Measurements from ENCODE around the gene LARGE1. TPM values are rescaled to one million over a fixed set of nuclear protein-coding genes. Genes with fewer than 3 reads are reported as not detected.

The LARGE1 gene
- total RNA-seq, 1 donor from 2014 or later = 195 TPM

GRCh38 chr22:33917744-33918406 is 2.4 kb downstream of the LARGE1 start:
- TF ChIP-seq, protein P1, sequence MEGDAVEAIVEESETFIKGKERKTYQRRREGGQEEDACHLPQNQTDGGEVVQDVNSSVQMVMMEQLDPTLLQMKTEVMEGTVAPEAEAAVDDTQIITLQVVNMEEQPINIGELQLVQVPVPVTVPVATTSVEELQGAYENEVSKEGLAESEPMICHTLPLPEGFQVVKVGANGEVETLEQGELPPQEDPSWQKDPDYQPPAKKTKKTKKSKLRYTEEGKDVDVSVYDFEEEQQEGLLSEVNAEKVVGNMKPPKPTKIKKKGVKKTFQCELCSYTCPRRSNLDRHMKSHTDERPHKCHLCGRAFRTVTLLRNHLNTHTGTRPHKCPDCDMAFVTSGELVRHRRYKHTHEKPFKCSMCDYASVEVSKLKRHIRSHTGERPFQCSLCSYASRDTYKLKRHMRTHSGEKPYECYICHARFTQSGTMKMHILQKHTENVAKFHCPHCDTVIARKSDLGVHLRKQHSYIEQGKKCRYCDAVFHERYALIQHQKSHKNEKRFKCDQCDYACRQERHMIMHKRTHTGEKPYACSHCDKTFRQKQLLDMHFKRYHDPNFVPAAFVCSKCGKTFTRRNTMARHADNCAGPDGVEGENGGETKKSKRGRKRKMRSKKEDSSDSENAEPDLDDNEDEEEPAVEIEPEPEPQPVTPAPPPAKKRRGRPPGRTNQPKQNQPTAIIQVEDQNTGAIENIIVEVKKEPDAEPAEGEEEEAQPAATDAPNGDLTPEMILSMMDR (IDR thresholded peaks at IDR 0.05; ENCODE audit: unreplicated experiment) = no peak
- Mint-ChIP-seq H3K4me1 (ENCODE audit: low read depth) (peaks cover 47% of the 10 kb centered on the region), H3K27me3 (no peaks in the 10 kb centered on the region), H3K9me3 (ENCODE audit: low read depth) (no peaks in the 10 kb centered on the region), H3K36me3 (ENCODE audit: insufficient read depth) (peaks cover 9% of the 10 kb centered on the region), H3K4me3 (ENCODE audit: low read depth) (peak overlapping the region; percentile 98), H3K27ac (no peak overlapping the region)
- DNase-seq (ENCODE audit: low spot score, unreplicated experiment) = no peak

DNA sequence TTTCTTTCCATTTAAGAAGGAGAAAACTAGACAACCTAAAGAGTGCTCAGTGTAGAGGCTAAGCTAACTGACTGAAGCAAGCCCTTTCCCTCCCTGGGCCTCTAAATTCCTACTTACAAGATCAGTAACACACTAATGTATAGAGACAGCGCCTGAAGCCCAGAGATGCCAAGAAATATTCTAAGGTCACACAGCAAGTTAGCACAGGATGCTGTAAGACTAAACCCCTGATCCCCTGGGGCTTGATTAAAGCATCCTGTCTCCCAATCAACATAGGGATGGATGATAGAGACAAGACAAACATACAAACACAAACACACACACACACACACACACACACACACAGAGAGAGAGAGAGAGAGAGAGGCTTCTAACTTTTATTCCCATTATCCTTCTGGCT is 5.6 kb downstream of the LARGE1 start:
- DNase-seq (ENCODE audit: low spot score, unreplicated experiment) = no peak
- Mint-ChIP-seq H3K27ac (no peak overlapping the region), H3K4me3 (ENCODE audit: low read depth) (peak overlapping the region; percentile 32), H3K9me3 (ENCODE audit: low read depth) (no peaks in the 10 kb centered on the region), H3K27me3 (no peaks in the 10 kb centered on the region), H3K4me1 (ENCODE audit: low read depth) (peaks cover 54% of the 10 kb centered on the region), H3K36me3 (ENCODE audit: insufficient read depth) (peaks cover 24% of the 10 kb centered on the region)
- TF ChIP-seq, protein P1 (IDR thresholded peaks at IDR 0.05; ENCODE audit: unreplicated experiment) = no peak

- no peak overlapping the region for H3K27ac Mint-ChIP-seq
- H3K4me1 Mint-ChIP-seq (ENCODE audit: low read depth) = peaks cover 54% of the 10 kb centered on the region
- DNase-seq (ENCODE audit: low spot score, unreplicated experiment) = no peak
- H3K27me3 Mint-ChIP-seq = no peaks in the 10 kb centered on the region
- H3K4me3 Mint-ChIP-seq (ENCODE audit: low read depth) = no peak overlapping the region
- H3K36me3 Mint-ChIP-seq (ENCODE audit: insufficient read depth) = peaks cover 25% of the 10 kb centered on the region
- TF ChIP-seq, protein P1 (IDR thresholded peaks at IDR 0.05; ENCODE audit: unreplicated experiment) = no peak
- no peaks in the 10 kb centered on the region for H3K9me3 Mint-ChIP-seq (ENCODE audit: low read depth)
Observed at GRCh38 chr22:33914131-33914530, 6.1 kb downstream of the LARGE1 start.

- Mint-ChIP-seq H3K27me3 (no peaks in the 10 kb centered on the region), H3K4me3 (ENCODE audit: low read depth) (no peak overlapping the region), H3K4me1 (ENCODE audit: low read depth) (peaks cover 46% of the 10 kb centered on the region), H3K36me3 (ENCODE audit: insufficient read depth) (peaks cover 26% of the 10 kb centered on the region), H3K27ac (no peak overlapping the region), H3K9me3 (ENCODE audit: low read depth) (no peaks in the 10 kb centered on the region)
- TF ChIP-seq, protein P1 (IDR thresholded peaks at IDR 0.05; ENCODE audit: unreplicated experiment) = no peak
- DNase-seq (ENCODE audit: low spot score, unreplicated experiment) = no peak
Observed at GRCh38 chr22:33913188-33913587, 7.1 kb downstream of the LARGE1 start.

DNA sequence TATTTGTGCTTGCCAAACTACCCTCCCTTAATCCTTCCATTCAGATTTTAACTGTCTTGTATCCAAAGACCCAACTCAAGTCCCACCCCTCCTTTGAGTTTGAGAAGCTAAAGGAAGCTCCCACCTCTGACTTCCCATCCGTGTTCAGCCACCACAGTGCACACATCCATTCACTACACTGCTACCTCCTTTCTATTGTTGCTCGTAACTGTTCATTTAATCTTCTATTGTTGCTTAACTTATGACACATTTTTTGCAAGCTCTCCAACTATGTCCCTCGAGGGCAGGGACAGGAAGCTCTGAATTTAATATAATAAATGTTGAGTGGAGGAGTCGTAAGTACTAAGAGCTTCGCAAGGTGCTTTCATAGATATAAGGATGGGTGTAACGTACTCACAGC is 10.4 kb downstream of the LARGE1 start:
- H3K4me3 Mint-ChIP-seq (ENCODE audit: low read depth) = no peak overlapping the region
- no peaks in the 10 kb centered on the region for H3K27me3 Mint-ChIP-seq
- peaks cover 25% of the 10 kb centered on the region for H3K36me3 Mint-ChIP-seq (ENCODE audit: insufficient read depth)
- H3K27ac Mint-ChIP-seq = no peak overlapping the region
- no peak for DNase-seq (ENCODE audit: low spot score, unreplicated experiment)
- H3K9me3 Mint-ChIP-seq (ENCODE audit: low read depth) = no peaks in the 10 kb centered on the region
- TF ChIP-seq, protein P1 (IDR thresholded peaks at IDR 0.05; ENCODE audit: unreplicated experiment) = no peak
- peaks cover 19% of the 10 kb centered on the region for H3K4me1 Mint-ChIP-seq (ENCODE audit: low read depth)
